ENCODE results near the gene PAN2.
A peak's percentile ranks its signal among the peaks of the same experiment; 100 is the strongest.
"Not testable (repeated sequence)": the region's sequence is repeated elsewhere in the genome, so short reads cannot be mapped to it uniquely, and the experiment has no call there.

The PAN2 gene

GRCh38 chr12:56272468-56272867 is 61.3 kb downstream of the PAN2 start:
- not testable (repeated sequence) for DNase-seq (ENCODE audit: low spot score)

DNA sequence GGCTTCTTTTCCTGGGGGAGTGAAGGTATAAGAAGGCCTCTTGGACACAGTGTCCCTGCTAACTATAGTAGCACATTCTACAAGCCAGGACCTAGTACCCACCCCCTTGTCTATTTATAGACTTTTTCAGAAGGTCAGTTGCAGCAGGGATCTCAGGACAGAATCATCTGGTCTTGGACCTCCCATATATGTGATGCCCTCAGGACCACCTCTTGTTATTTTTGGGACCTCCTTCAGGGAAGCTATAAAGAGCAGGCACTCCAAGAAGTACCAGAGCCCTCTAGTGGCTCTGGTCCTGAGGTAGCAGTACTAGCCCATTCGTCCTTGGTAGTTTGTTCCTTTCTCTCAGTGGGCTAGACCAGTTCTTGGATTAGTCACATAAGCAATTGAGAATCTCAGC is 62.8 kb downstream of the PAN2 start:
- DNase-seq (ENCODE audit: low spot score): peak; percentile 29

DNA sequence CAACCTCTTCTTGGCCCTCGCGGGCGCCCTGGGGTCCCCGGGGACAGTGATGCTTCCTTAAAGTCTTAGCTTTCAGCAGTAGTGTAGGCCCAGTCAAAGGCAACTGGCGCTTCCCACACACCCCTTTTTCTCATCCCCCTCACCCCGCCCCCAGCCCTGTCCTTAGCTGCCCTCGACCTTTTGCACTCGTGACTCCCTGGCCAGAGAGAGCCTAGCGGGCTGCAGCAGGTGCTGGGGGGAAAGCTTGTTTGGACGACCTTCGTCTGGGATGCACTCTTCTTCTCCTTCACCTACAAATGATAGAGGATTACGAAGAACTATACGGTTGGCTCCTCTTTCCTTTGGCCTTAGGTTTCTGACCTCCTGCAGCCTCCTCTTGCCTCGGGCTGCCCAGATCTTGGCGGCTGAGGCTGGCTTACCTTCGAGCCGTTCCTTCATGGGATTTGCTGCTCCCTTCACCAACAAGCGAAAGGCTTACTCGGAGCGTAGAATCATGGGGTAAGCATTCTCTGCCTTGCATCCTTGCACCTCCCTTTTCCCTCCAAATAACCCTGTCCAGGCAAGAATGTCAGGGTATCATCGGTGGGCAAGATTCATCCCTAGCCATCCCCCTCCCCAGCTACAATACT is 66.2 kb downstream of the PAN2 start:
- DNase-seq (ENCODE audit: low spot score): no peak

DNA sequence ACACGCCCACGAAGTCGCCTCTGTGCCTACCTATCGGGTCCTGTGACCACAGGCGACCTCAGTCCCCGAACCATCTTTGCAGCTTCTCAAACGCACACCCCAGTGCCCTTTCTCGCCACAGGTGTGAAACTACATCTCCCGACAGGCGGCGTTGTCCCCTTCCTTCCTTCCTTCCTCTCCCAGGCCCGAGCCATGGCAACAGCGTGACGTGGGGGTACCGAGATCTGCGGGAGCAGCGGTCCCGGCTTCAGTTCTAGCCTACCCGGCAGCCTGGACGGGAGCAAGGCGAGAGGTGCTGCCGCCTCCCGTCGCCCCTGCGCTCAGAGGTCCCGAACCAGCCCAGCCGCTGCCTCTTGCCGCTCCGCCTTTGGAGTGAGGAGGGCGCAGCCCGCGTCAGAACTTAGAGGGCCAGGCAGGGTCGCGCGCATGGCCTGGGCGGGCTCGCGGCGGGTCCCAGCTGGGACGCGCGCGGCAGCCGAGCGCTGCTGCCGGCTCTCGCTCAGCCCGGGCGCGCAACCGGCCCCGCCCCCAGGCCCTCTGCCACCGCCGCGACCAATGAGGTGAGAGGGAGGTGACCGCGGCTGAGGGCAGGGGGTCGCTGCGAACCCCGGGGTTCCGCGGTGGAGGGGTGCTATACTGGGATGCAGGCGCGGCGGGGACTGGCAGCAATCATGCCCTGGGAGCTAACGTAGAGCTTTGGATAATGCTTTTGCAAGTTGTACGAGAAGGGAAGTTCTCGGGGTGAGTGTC is 66.9 kb downstream of the PAN2 start, which contains the start of gene COQ10A:
COQ10A (plus strand) TSS at position 250 of the 750 bp plus-strand sequence; CDS start at position 427, 177 bp downstream.
- DNase-seq (ENCODE audit: low spot score): peak; percentile 89
